Activated naive CD4-positive, alpha-beta T cell treated with Interleukin-2 at 50 U/mL for 16 hours (primary cell): Measurements from ENCODE around the gene DNAJC1.
"Not testable (repeated sequence)": the region's sequence is repeated elsewhere in the genome, so short reads cannot be mapped to it uniquely, and the experiment has no call there.

Experiments
- DNase-seq: peaks from one replicate; pipeline ENCODE4 v3.0.0-alpha.2; 2020

DNAJC1 gene

GRCh38 chr10:21721000-21721665 lies 282.4 kb downstream of the DNAJC1 start:
- no peak for DNase-seq

- DNase-seq, result no peak
Observed at GRCh38 chr10:21720090-21720489, 283.4 kb downstream of the DNAJC1 start.

- DNase-seq, result no peak
Observed at GRCh38 chr10:21719502-21719901, 284.0 kb downstream of the DNAJC1 start.

GRCh38 chr10:21717437-21718054 lies 286.0 kb downstream of the DNAJC1 start:
- DNase-seq, result not testable (repeated sequence)

- no peak for DNase-seq
Observed at GRCh38 chr10:21715531-21716195, 287.9 kb downstream of the DNAJC1 start.

- DNase-seq, result no peak
Observed at GRCh38 chr10:21712975-21713374, 290.6 kb downstream of the DNAJC1 start.

GRCh38 chr10:21707498-21707897 lies 296.0 kb downstream of the DNAJC1 start:
- DNase-seq, result no peak
